Fibroblast of skin of right quadriceps (primary cell): ENCODE measurements around the gene TLE2.

Source experiments
- DNase-seq: peaks from one replicate; pipeline ENCODE4 v3.0.0-alpha.2; 2013

Gene TLE2

DNA sequence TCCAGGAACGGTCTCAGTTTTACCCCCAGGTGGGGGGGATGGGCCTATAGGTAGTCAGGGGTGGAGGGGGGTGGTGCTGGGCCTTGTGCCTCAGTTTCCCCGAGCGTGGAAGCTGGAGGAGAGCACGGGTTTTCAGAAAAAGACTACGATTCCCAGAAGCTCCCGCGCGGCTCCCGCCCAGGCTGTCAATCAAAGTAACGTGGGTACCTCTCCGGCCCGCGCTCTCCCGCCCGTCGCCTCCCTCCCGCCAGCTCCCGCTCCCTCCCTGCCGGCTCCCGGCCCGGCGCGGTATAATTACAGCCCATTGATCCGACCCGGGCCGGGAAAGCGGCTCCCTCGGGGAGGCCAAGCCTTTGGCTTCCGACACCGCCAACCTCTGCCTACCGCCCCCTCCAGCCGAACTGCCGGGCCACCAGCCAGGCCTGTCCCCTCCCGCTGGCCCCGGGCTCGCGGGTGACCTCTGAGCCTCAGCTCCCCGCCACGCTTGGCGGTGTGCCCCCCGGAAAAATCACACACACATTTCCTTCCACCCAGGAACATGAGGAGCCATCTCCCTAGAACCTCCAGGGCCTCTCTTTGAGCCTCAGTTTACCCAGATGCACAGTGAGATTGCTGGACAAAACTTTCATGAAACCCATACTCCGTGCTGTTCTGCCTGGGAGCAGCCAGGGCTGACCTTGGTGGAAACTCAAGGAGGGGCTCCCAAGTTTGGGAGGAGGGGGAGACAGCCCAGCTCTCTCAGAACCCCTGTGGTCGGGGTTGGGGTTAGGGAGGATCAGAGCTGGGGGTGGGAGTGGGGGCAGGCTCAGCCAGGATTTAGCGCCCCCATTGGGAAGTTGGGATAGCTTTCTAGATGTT lies 7.3 kb upstream of the TLE2 start:
- peak; percentile 92 for DNase-seq

DNA sequence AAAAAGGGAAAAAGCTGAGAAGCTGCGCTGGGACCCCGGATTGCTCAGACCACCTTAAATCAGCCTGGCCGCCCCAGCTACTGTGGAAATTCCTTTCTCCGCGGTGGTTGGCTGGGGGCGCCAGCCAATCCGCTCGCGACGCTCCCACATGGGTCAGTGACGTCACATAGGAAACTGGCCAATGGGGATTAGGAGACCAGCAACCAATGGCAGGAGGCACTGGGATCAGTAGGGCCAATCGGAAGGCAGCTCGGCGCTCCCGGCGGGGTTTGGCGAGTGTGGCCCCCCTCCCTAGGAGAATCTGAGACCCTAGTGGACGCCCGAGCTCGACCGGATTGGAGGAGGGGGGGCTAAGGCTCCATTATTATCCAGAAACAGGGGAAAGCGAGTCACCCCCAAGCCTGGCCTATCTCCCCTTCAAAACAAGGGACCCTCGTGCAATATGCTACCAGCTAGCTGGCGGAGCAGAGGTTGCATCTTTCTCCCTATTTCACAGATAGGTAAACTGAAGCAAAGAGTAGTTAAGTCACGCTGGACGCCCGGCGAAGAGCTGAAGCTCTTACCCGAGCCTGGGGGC lies 6.5 kb upstream of the TLE2 start:
- peak; percentile 100 for DNase-seq

DNA sequence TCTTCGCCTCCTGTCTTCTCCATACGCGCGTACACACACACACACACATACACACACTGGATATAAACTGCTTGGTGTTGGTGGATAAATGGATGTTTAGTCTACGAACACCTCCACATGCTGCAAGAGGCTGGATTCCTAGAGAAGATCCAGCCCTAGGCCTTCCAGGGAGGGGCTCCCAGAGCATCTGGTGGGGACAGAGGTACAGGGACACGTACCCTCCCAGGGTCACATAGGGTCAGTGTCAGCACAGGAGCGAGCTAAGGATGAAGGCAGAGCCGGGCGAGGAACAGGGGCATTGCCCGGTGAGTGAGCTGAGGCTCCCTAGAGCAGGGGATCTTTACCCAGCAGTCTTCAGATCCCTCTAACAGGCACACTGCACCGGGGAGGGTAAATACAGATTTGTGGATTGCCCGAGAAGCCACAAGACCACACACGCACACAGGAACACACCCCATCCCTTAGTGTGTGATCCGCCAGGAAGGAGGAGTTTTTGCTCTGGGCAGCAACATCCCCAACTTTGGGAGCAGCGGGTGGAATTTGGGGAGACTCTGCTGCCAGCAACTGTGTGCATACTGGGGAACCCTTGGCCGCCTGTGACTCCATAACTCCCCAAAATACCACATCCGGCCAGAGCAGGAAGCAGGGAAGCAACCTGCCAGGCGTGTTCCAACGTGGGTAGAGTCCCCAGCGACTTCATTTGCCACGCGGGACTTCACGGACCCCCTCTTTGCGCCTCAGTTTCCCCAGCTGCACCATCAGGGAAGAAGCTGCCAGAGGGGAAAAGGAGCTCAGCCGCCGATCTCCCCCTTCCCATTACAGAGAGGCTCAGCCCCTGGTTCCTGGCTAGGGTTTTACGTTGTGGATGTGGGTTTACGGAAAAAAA lies 5.8 kb upstream of the TLE2 start:
- DNase-seq, result peak; percentile 63

DNA sequence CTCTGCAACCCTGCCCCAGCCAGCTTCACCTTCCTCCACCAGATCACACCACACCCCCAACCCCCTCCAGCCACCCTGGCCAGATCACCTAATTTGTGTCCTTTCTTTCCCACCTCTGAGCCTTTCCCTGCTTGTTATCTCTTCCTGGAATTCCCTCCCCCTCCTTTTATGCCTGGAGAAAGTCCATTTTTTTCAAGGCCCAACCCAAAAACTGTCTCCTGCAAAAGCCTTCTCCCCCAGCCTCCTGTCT lies 5.3 kb upstream of the TLE2 start:
- DNase-seq, result no peak

DNA sequence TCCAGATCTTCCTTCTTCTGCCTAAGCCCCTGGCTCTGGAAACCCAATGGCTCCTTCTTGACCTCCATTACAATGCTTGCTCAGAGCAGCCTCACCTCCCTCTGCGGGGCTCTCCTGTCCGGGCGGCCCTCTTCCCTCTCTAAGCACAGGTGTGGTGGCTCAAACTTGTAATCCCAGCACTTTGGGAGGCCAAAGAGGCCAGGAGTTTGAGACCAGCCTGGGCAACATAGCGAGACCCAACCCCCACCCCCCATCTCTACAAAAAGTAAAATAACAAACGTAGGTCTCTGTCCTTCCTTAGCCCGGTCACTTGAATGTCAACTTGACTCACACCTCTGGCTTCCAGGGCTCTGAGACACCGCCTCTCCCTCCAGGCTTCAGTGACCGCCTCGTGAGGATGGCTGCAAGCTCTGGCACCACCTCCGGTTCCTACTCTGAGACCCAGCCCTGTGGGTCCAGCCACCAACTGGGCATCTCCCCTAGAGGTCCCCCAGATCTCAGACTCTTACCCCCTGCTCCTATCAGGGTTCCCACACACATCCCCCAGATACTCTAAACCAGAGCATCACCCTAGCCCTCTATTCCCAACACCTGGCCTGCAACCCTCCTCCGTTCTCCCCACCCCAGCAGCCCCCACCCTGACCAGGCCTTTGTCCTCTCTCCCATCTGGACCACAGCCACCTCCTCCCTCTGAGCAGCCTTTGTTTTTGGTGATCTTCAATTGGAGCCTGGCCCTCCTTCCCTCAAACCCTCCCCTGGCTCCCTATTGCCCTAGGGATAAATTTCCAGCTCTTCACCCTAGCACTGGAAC lies 4.7 kb upstream of the TLE2 start:
- DNase-seq, result no peak

DNA sequence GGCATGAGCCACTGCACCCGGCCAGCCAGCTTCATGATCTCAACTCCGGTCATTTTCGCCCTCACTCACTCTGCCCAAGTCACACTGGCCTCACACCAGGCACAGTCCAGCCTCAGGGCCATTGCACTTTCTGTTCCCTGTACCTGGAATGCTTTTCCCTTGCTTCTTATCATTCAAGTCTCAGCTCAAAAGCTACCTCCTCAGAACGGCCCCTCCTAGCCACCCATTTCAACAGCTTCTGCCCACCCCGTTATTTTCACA lies 2.5 kb upstream of the TLE2 start:
- no peak for DNase-seq

DNA sequence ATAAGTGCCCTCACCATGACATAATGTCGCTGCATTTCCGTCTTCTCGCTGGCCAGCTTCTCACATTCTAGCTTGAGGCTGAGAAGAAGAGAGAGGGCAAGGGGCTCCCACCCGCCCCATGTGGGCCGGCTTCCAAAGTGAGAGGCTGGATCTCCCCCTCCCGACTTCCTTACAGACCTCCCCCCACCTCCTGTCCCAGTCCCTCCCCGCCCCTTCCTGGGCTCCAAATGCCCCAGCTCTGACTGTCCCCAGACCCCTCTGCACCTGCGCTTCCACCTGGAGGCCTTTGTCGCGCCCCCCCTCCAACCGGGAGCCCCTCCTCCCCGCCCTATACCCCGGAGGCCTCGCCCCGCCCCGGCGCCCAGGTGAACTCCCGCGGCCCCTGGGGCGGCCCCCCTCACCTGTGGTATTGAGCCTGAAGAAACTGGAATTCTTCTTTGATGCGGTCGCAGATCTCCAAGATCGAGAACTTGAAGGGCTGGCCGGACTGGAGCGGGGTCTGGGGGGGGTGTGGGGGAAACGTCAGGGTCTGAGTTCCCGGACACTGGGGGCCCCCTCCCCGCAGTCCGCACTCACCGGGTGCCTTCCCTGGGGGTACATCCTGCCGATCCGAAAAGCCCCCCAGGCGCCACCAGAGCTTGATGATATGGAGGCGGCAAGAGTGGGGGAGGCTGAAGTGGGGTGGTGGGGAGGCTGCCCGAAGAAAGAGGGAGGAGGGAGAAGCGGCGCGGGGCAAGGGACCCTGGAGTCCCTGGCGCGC lies 595 bp downstream of the TLE2 start:
- DNase-seq, result no peak

DNA sequence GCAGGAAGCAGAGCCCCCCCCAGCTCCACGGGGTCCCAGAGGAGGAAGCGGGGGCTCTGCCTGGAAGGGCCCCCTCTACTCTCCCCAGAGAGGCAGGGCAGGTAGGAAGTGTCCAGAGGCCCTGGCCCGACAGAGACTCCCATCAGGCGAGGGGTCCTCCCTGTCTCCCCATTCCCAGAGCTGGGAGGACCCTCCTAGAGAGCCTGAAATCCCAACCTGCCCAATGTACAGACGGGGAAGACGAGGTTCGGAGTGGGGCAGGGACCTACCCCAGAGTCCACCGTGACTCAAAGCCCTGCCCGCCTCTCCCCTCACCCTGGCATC lies 1.1 kb downstream of the TLE2 start:
- no peak for DNase-seq

DNA sequence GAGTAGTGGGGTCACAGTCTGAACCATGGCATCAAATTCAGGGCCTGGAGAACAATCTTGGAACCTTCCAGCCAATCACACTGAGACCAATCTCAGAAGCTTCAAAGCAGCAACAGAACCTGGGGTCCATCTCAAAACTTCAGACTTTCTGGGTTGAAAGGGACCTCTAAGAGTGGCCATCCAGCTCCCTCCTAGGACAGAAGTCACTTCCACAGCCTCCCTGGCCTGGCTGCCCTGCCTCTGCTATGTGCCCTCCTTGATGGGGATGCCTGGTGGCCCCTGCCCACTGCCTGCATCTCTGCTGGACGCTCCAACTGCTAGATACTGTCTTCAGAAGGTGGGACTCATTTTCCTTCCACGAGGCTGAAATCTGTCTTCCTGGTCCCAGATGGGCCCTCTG lies 1.8 kb downstream of the TLE2 start:
- no peak for DNase-seq

DNA sequence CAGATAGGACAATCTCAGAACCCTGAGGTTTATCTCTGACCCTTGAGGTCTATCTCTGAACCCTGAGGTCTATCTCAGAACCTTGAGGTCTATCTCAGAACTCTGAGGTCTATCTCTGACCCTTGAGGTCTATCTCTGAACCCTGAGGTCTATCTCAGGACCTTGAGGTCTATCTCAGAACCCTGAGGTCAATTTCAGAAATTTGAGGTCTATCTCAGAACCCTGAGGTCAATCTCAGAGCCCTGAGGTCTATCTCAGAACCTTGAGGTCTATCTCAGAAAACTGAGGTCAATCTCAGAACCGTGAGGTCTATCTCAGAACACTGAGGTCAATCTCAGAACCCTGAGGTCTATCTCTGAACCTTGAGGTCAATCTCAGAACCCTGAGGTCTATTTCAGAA lies 2.3 kb downstream of the TLE2 start:
- DNase-seq, result no peak

DNA sequence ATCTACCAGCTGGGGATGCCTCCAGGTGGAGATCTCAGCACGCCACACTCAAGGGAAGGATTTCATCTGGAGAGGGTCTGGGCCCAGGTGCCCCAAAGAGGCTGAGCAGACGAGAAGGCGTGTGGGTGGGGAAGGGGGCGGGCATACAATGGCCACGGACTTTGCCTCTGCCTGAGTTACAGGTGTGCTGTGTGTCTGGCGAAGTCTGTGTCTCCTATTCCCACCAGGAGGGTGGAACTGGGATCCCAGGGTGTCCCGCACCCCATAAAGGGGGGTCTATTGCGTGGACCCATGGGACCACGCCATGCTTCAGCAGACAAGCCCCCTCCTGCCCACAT lies 3.6 kb downstream of the TLE2 start:
- no peak for DNase-seq

DNA sequence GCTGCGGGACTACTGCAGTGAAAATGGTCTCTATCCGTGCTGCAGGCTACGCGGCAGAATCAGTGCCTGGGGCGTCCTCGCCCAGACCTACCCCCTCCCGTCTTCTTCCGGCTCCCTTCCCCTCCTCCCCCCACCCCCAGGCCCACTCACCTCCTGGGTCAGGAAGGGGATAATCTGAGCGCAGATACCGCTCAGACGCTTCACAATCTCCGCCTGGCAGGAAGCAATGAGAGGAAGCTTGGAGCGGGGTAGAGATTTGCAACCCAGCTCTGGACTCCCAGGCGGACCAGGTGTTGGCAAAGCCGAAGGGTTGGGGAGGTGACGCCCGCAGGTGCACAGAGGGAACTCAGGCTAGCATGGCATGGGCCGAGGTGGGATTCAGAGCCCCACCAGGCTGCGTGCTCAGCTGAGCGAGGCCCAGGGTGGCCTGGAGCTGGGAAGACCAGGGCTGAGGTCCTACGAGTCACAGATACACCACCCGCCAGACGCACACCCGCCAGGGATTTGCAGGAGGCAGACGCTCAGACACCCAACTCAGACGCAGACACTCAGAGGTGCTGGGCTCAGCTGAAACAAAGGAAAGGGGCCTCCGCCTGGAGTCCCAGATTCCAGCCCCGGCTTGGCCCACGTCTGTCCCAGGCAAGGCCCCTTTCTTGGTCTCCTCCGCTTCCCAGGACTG lies 4.1 kb downstream of the TLE2 start:
- DNase-seq, result no peak

DNA sequence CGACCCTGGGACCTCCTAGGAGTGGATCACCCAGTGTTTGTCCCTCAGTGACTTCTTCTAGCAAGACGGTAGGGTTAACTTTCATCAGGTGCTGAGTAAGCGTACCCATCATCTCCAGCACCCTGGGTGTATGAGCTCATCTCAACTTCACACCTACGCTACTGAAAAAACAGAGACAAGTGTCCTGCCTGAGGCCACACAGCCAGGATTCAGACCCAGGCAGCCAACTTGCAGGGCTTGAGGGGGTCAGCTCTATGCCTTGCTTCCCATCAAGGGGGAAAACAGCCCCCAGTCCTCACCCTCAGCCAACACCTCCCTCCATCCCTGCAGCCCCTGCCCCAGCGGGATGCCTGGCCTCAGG lies 4.6 kb downstream of the TLE2 start:
- no peak for DNase-seq

DNA sequence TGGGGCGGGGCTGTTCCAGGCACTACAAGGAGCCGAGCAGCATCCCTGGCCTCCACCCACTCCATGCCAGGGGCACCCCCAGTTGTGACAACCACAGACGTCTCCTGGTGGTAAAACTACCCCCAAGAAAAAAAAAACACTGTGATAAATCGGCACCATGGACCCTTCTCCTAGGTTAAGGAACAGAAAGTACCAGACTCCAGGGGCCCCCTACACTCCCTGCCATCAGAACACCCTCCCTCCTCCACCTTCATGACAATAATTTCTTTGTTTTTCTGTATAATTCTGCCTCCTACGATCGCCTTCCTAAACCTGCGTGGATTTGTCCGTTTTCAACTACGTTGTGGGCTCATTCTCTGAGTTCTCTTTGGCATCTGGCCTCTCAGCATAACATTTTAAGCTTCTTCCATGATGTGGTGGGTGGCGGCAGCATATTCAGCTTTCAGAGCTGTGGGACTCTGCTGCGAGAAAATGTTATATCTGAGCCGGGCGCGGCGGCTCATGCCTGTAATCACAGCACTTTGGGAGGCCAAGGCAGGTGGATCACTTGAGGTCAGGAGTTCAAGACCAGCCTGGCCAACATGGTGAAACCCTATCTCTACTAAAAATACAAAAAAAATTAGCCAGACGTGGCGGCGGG lies 8.6 kb downstream of the TLE2 start:
- DNase-seq, result no peak

DNA sequence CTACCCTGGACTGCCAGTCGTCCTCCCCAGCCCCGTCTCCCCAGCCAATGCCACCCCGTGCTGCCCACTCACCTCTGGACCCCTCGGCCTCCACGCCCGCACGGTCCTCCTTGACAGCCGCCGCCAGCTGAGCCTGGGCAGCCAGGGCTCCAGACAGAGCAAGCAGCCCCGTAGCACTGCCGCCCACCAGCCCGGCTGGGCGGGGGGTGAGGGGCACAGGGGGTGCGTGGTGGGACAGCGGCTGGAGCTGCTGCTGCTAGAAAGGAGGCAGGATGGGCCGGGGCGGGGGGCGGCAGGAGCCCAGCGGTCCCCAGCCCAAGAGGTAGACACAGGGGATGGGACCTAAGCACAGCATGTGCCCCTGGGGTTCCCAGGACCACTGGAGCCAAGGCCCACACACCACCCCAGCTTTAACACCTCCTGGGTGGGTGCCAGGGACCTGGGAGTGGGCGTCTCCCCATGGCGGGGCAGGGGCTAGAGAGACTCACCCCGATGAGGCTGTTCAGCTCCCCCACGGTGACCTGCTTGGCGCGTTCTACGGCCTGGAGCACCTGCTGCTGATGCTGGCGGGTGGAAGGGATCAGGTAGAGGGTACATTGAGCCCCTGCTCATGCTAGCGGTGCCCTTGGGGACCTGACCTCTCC lies 9.7 kb downstream of the TLE2 start:
- no peak for DNase-seq

DNA sequence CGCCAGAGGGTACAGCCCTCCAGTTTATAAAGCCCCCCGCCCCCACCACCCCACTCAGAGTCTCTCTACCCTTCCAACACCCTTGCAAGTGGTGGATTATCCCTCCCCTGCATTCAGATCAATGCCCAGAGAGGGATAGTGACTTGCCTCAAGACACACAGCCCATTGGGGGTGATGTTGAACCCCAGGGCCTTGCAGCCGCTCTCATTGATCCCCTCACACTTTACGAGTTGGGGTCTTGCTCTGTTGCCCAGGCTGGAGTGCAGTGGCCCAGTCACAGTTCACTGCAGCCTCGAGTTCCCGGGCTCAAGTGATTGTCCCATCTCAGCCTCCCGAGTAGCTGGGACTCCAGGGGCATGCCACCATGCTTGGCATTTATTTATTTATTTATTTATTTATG lies 11.2 kb downstream of the TLE2 start:
- DNase-seq, result no peak

DNA sequence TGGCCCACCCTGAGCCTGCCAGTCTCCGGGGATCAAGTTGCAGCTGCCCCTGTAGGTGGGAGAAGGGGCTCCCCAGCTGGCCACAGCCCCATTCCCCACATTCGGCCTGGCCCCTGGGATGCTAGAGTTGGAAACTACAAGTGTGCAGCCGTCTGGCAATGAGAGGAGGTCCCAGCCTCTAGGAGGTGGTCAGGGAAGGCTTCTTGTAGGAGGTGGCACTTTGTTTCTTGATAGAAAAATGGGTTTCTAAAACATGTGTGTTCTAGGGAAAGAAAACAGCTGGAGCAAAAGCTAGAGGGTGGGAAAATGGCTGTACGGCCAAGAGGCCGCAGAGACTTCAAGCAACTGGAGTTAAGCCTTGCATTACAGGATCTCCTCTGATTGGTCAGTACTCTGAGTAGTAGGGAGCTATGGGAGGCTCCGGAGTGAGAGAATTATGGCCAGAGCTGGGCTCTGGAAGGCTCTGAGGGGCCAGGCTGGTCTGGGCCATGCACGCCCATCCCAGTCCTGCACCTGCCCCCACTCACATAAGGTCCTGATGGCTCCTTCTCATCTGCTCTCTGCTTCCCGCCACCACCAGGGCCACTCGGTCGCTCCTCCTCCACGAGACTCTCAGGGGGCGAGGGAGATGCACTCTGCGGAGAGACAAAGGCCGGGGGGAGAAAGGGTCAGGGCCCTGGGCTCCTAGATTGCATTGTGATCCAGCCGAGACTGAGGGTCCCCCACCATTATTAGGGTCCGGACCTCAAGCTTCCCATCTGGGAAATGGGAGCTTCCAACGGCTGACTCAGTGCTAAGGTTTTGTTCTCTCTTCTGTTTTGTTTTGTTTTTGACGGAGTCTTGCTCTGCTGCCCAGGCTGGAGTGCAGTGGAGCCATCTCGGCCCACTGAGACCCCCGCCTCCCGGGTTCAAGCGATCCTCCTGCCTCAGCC lies 13.7 kb downstream of the TLE2 start:
- DNase-seq, result no peak

DNA sequence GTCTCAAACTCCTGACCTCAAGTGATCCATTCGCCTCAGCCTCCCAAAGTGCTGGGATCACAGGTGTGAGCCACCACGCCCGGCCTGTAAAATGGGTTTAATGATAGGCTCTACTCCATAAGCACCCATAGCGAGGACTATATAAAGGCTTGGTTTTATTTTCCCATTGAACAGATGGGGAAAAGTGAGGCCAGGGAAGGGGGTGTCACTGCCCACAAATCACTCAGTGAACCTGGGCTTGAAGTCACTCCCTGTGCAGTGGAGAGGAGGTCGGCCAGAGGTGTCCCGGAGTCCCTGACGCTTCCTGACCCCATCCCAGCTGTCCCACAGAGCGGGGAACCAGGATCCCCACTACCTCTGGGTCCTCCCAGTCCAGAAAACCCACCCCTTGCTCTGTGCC lies 14.9 kb downstream of the TLE2 start:
- DNase-seq, result no peak

DNA sequence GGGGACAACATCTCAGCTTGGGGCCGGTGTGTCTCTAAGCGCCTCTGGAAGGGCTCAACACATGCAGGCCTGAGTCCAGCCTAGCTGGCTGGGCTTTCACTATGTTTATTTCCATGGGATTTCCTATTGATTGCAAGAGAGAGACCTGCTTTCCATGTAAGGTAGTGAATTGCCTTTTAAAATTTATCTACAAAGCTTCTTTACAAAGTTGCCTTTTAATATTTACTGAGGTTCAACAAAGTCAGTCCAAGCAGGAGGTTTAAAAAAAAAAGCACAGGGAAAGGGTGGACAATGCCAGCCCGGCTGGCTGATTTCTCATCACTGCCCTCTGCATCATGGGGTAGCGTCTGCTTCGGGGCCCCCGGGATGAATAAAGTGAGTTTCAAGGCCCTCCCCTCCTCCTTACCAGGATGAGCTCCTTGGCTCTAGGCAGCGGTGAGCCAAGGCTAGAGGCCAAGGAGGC lies 15.8 kb downstream of the TLE2 start:
- DNase-seq, result no peak

DNA sequence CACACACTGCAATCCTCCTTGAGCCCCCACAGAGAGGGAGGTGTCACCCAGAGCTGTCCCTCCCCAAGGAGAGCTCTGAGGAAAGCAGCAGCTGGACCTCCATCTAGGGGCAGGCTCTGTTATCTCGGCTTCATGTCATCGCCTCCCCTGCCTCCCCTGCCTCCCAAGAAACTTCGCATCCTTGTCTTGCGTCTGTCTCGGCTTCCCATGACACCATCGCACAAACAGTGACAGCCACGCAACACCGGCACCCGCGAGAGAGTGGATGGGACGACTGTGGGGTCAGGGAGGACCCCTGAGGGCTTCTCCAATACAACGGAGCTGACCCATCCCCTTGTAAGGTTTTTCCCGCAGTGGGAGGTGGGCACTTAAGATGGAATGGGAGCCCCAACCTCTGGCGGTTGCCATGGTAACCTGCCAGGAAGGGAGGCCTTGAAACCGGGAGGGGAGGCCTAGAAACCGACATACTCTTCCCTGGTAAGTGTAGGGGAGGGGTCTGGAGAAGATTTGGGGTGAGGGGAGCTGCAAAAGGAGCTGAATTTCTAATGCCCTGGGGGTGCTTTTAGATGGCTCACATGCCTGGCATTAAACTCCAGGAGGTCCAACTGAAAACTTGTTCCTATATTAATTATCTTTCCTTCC lies 16.3 kb downstream of the TLE2 start:
- DNase-seq, result no peak
